ENCODE measurements around the gene KRTAP9-7. TPM values are rescaled to one million over a fixed set of nuclear protein-coding genes. Genes with fewer than 3 reads are reported as not detected.
"Not testable (repeated sequence)": the region's sequence is repeated elsewhere in the genome, so short reads cannot be mapped to it uniquely, and the experiment has no call there.

Gene KRTAP9-7
- total RNA-seq, 2 experiments from 2014 or later = not detected

DNA sequence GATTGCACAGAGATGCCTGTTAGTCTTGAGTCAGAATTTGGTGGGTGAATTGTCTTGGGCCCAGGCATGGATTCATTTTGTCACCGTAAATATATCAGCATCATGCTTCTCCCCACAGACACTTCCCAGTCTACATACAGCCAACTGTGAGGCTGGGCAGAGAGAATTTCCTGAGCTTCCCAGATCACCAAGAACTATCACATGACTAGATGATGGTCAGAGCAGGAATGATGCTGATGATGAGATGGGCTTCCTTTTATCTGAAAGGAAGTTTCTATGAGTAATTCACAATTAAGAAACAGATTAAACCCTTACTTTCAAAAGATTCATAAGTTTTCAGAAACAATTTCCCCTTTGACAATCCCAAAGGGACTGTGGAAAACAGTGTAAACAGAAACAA lies 20.6 kb upstream of the KRTAP9-7 start:
- no peaks in the 10 kb centered on the region for H3K4me1 Mint-ChIP-seq
- intact Hi-C loops (cut with DNase I, micrococcal nuclease) = no loop called here
- ATAC-seq = no peak
- H3K27me3 Mint-ChIP-seq = peaks cover 4% of the 10 kb centered on the region
- H3K36me3 Mint-ChIP-seq (ENCODE audit: low read depth) = no peaks in the 10 kb centered on the region
- no peak overlapping the region for H3K27ac Mint-ChIP-seq
- CTCF ChIA-PET = no interaction called here
- POLR2A ChIA-PET = no interaction called here
- no peak for DNase-seq
- H3K9me3 Mint-ChIP-seq (ENCODE audit: low read depth) = no peaks in the 10 kb centered on the region
- H3K4me3 Mint-ChIP-seq = no peak overlapping the region

DNA sequence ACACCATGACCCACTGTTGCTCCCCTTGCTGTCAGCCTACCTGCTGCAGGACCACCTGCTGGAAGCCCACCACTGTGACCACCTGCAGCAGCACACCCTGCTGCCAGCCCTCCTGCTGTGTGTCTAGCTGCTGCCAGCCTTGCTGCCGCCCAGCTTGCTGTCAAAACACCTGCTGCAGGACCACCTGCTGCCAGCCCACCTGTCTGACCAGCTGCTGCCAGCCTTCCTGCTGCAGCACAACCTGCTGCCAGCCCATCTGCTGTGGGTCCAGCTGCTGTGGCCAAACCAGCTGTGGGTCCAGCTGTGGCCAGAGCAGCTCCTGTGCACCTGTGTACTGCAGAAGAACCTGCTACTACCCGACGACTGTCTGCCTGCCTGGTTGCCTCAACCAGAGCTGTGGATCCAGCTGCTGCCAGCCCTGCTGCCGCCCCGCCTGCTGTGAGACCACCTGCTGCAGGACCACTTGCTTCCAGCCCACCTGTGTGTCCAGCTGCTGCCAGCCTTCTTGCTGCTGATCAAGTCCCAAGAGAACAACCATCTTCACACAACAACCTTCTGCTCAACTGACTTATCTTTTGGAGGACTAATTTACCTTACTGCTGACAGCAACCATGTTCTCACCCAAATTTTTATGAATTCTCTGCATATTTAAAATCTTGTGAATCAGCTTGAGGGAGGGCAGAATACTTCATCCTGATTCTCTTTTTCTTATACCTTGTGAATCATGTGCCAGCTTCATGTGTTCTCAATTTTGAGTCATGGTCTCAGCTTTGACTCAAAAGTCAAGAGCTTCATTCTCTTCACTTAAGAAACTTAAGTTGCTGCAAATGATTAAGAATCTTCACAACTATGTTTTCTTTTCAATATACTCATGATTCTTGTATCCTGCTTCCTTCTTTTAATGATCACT lies 19.9 kb upstream of the KRTAP9-7 start, which contains the start of gene KRTAP9-9:
KRTAP9-9 (plus strand) TSS at position 4 of the 910 bp plus-strand sequence.
- H3K4me3 Mint-ChIP-seq; CTCF ChIA-PET; H3K27me3 Mint-ChIP-seq; DNase-seq; ATAC-seq; H3K9me3 Mint-ChIP-seq (ENCODE audit: low read depth); H3K27ac Mint-ChIP-seq; POLR2A ChIA-PET; intact Hi-C loops (cut with DNase I, micrococcal nuclease); H3K4me1 Mint-ChIP-seq; H3K36me3 Mint-ChIP-seq (ENCODE audit: low read depth): not testable (repeated sequence)

DNA sequence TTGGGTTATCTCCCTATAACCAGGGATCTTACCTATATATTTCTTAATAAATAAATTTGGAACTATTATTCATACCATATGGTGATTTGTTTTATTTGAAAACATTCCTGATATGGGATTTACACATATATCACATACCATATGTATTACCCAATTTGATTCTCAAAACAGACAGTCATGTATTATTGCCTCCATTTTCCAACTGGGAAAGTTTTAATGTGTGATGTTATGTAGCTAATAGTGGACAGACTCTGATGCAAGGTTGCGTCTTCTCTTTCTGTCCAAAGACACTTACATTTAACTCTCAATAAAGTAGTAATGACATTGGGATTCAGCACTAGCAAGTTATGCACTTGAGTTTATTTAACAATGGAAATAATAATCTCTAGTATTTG lies 19.2 kb upstream of the KRTAP9-7 start:
- CTCF ChIA-PET = no interaction called here
- intact Hi-C loops (cut with DNase I, micrococcal nuclease) = no loop called here
- peaks cover 4% of the 10 kb centered on the region for H3K27me3 Mint-ChIP-seq

DNA sequence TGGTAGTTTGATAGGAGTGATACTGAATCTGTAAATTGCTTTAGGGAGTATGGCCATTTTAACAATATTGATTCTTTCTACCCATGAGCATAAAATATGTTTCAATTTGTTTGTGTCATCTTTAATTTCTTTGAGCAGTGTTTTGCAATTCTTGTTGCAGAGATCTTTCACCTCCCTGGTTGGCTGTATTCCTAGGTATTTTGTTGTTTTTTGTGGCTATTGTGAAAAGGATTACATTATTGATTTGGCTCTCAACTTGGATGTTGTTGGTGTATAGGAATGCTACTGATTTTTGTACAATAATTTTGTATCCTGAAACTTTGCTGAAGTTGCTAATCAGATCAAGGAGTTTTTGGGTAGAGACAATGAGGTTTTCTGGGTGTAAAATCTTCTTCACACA lies 17.1 kb upstream of the KRTAP9-7 start:
- H3K27ac Mint-ChIP-seq = no peak overlapping the region
- no peak for DNase-seq
- intact Hi-C loops (cut with DNase I, micrococcal nuclease) = no loop called here
- no peaks in the 10 kb centered on the region for H3K9me3 Mint-ChIP-seq (ENCODE audit: low read depth)
- ChIA-PET POLR2A (no interaction called here), CTCF (no interaction called here)
- no peak for ATAC-seq
- no peaks in the 10 kb centered on the region for H3K36me3 Mint-ChIP-seq (ENCODE audit: low read depth)
- H3K27me3 Mint-ChIP-seq = peaks cover 4% of the 10 kb centered on the region
- H3K4me3 Mint-ChIP-seq = no peak overlapping the region
- peaks cover 16% of the 10 kb centered on the region for H3K4me1 Mint-ChIP-seq

More for the DNA sequence above, 19.2 kb upstream of the KRTAP9-7 start:
- H3K9me3 Mint-ChIP-seq (ENCODE audit: low read depth) = no peaks in the 10 kb centered on the region
- DNase-seq (no peak), ATAC-seq (no peak)
- H3K27ac Mint-ChIP-seq = no peak overlapping the region
- POLR2A ChIA-PET = no interaction called here
- H3K4me1 Mint-ChIP-seq = peaks cover 13% of the 10 kb centered on the region
- H3K36me3 Mint-ChIP-seq (ENCODE audit: low read depth) = no peaks in the 10 kb centered on the region
- H3K4me3 Mint-ChIP-seq = no peak overlapping the region

DNA sequence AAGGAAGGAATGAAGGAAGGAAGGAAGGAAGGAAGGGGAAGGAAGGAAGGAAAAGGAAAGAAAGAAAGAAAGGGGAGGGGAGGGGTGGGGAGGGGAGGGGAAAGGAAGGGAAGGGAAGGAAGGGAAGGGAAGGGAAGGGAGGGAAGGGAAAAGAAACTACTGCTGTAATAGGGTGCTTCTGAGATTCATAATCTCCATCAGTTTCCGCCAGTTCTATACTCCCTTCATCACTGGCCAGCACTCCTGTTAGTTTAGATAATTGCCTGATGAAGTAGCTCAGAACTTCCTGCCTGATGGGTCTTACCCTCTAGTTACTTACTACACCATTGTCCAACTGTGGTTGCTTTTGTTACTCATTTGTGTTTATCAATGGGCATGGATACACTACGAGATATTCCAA lies 12.3 kb upstream of the KRTAP9-7 start:
- ChIA-PET POLR2A (no interaction called here), CTCF (no interaction called here)
- intact Hi-C loops (cut with DNase I, micrococcal nuclease) = no loop called here
- H3K4me3 Mint-ChIP-seq = no peak overlapping the region
- DNase-seq (no peak), ATAC-seq (no peak)
- H3K36me3 Mint-ChIP-seq (ENCODE audit: low read depth) = no peaks in the 10 kb centered on the region
- H3K27me3 Mint-ChIP-seq = no peaks in the 10 kb centered on the region
- no peak overlapping the region for H3K27ac Mint-ChIP-seq
- peaks cover 18% of the 10 kb centered on the region for H3K4me1 Mint-ChIP-seq
- H3K9me3 Mint-ChIP-seq (ENCODE audit: low read depth) = no peaks in the 10 kb centered on the region

DNA sequence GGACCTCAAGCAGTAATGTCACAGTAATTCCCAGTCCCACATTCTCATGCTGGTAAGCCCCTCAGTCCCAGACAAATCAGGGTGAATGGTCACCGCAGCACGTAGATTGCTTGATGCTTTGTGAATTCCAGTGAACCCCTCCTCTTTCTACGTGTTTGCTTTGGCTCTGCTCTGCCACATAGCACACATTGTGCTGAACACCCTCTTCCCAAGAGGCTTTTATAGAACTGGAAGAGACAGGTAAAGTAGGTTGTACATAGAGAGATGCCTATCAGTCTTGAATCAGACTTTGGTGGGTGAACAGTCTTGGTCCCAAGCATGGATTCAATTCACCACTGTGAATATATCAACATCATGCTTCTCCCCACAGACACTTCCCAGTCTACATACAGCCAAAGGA lies 10.9 kb upstream of the KRTAP9-7 start:
- Mint-ChIP-seq H3K4me1 (peaks cover 18% of the 10 kb centered on the region), H3K36me3 (ENCODE audit: low read depth) (no peaks in the 10 kb centered on the region), H3K27me3 (no peaks in the 10 kb centered on the region), H3K4me3 (no peak overlapping the region), H3K9me3 (ENCODE audit: low read depth) (no peaks in the 10 kb centered on the region), H3K27ac (no peak overlapping the region)
- POLR2A ChIA-PET = no interaction called here
- DNase-seq (no peak), ATAC-seq (no peak)
- intact Hi-C loops (cut with DNase I, micrococcal nuclease) = no loop called here
- CTCF ChIA-PET = no interaction called here

DNA sequence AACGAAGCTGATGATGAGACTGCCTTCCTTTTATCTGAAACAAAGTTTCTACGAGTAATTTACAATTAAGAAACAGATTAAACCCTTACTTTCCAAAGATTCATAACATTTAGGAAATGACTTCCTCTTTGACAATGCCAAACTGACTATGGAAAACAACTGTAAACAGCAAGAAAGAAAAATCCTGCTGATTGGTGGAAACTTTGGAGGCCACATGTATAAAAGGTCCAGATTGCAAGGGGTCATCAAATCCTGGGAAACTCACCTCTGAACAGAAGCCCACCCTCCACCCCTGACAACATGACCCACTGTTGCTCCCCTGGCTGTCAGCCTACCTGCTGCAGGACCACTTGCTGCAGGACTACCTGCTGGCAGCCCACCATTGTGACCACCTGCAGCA lies 10.4 kb upstream of the KRTAP9-7 start, which contains the start of gene KRTAP9-6:
KRTAP9-6 (plus strand) TSS at position 301 of the 400 bp plus-strand sequence; CDS start at position 301, 0 bp downstream.
- Mint-ChIP-seq H3K9me3 (ENCODE audit: low read depth) (no peaks in the 10 kb centered on the region), H3K4me3 (no peak within 1 kb of the TSS), H3K4me1 (peaks cover 18% of the 10 kb centered on the region), H3K27me3 (no peaks in the 10 kb centered on the region), H3K27ac (no peak within 1 kb of the TSS), H3K36me3 (ENCODE audit: low read depth) (no peaks in the 10 kb centered on the region)
- ATAC-seq (no peak), DNase-seq (no peak)
- ChIA-PET POLR2A (no interaction called here), CTCF (no interaction called here)
- intact Hi-C loops (cut with DNase I, micrococcal nuclease) = no loop called here

DNA sequence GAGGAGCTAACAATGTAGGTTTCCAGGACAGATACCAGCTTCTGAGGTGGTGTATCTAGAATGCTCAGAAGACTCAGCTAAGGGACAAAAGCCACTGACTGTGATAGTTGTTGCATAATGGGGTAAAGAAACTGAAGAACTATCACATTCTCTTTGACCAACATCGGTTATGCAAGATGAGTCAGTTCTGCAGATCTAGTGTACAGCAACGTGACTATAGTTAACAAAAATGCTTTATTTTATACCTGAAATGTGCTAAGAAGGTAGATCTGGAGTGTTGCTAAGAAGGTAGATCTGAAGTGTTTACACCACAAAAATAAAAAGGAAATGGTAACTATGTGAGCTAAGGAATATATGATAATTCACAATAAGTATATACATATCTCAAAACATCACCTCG lies 7.8 kb upstream of the KRTAP9-7 start:
- ATAC-seq = no peak
- no peak for DNase-seq
- Mint-ChIP-seq H3K4me1 (peaks cover 3% of the 10 kb centered on the region), H3K9me3 (ENCODE audit: low read depth) (no peaks in the 10 kb centered on the region), H3K4me3 (no peak overlapping the region), H3K27me3 (no peaks in the 10 kb centered on the region), H3K27ac (no peak overlapping the region), H3K36me3 (ENCODE audit: low read depth) (no peaks in the 10 kb centered on the region)
- ChIA-PET CTCF (no interaction called here), POLR2A (no interaction called here)
- intact Hi-C loops (cut with DNase I, micrococcal nuclease) = no loop called here

DNA sequence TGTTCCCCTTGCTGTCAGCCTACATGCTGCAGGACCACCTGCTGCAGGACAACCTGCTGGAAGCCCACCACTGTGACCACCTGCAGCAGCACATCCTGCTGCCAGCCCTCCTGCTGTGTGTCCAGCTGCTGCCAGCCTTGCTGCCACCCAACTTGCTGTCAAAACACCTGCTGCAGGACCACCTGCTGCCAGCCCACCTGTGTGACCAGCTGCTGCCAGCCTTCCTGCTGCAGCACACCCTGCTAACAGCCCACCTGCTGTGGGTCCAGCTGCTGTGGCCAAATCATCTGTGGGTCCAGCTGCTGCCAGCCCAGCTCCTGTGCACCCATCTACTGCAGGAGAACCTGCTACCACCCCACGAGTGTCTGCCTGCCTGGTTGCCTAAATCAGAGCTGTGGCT lies 4.2 kb upstream of the KRTAP9-7 start:
- CTCF ChIA-PET; H3K4me1 Mint-ChIP-seq; intact Hi-C loops (cut with DNase I, micrococcal nuclease); DNase-seq; H3K27ac Mint-ChIP-seq; H3K4me3 Mint-ChIP-seq; ATAC-seq; H3K36me3 Mint-ChIP-seq (ENCODE audit: low read depth); H3K27me3 Mint-ChIP-seq; POLR2A ChIA-PET; H3K9me3 Mint-ChIP-seq (ENCODE audit: low read depth): not testable (repeated sequence)

DNA sequence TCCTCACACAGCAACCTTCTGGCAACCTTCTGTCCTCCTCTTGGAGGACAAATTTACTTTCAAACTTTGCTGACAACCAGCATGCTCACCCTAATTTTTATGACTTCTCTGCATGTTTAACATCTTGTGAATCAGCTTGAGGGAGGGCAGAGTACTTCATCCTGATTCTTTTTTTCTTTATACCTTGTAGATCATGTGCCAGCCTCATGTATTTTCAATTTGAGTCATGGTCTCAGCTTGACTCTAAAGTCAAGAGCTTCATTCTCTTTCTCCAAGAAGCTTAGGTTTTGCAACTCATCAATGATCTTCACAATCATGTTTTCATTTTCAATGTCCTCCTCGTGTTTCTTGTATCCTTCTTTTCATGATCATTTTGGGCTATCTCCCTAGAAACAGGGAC lies 3.6 kb upstream of the KRTAP9-7 start:
- no peak for ATAC-seq
- Mint-ChIP-seq H3K4me1 (no peaks in the 10 kb centered on the region), H3K9me3 (ENCODE audit: low read depth) (no peaks in the 10 kb centered on the region), H3K36me3 (ENCODE audit: low read depth) (no peaks in the 10 kb centered on the region), H3K4me3 (no peak overlapping the region), H3K27ac (no peak overlapping the region), H3K27me3 (peaks cover 7% of the 10 kb centered on the region)
- DNase-seq = no peak
- ChIA-PET POLR2A (no interaction called here), CTCF (no interaction called here)
- intact Hi-C loops (cut with DNase I, micrococcal nuclease) = no loop called here

DNA sequence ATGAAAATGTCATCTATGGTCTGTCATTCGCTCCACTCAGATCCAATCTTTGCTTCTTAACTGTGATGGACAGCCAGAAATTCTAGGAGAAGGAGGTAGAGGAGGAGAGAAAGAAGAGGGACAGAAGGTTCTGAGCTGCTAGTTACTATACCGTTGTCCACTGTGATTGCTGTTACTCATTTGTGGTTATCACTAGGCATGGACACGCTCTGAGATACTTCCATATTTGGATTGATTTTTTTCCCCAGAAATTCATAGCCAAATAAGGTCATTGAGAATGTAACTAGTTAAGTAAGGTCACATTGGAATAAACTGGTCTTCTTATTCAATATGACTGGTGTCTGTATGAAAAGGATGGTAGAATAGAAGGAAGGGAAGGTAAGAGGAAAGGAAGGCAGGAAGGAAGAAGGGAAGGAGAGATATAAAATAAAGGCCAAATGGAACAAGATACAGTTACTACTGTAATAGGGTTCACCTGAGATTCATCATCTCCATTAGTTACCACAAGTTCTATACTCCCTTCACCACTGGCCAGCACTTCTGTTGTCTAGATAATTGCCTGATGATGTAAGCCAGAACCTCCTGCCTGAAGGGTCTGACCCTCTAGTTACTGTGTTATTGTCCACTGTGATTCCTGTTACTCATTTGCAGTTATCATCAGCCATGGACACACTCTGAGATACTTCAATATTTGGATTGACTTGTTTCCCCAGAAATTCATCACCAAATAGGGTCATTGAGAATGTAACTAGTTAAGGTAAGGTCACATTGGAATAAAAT lies 2.9 kb downstream of the KRTAP9-7 start:
- POLR2A ChIA-PET = no interaction called here
- H3K27ac Mint-ChIP-seq = no peak overlapping the region
- intact Hi-C loops (cut with DNase I, micrococcal nuclease) = no loop called here
- no peak for DNase-seq
- no peak overlapping the region for H3K4me3 Mint-ChIP-seq
- ATAC-seq = no peak
- CTCF ChIA-PET = no interaction called here
- no peaks in the 10 kb centered on the region for H3K4me1 Mint-ChIP-seq
- peaks cover 8% of the 10 kb centered on the region for H3K27me3 Mint-ChIP-seq
- H3K9me3 Mint-ChIP-seq (ENCODE audit: low read depth) = no peaks in the 10 kb centered on the region
- H3K36me3 Mint-ChIP-seq (ENCODE audit: low read depth) = no peaks in the 10 kb centered on the region

DNA sequence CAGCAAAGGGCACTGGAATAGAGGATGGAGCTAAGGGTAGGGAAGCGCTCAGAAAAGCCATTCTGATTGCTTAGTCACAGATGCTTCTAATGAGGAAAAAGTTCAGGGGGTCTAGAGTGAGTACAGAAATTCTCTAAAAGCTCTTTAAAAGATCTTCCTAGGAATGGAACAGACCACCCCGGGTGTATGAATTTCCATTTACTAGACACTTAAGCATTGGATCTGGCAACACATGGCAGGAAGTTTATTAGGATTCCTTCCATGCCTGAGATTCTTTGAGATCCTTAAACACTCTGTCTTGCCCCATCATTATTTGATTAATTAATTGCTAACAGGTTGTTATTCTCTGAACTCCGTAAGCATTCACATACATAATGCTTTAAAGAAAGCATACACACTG lies 8.5 kb downstream of the KRTAP9-7 start:
- POLR2A ChIA-PET = interaction anchor here (0.7 kb wide), 1 partner anchor 74 kb away, joined by 4 read pairs; no protein-coding TSS in a partner anchor
- CTCF ChIA-PET = no interaction called here
- intact Hi-C loops (cut with DNase I, micrococcal nuclease) = no loop called here
- peaks cover 14% of the 10 kb centered on the region for H3K4me1 Mint-ChIP-seq
- ATAC-seq (no peak), DNase-seq (no peak)
- H3K9me3 Mint-ChIP-seq (ENCODE audit: low read depth) = no peaks in the 10 kb centered on the region
- no peak overlapping the region for H3K27ac Mint-ChIP-seq
- H3K27me3 Mint-ChIP-seq = no peaks in the 10 kb centered on the region
- no peak overlapping the region for H3K4me3 Mint-ChIP-seq
- no peaks in the 10 kb centered on the region for H3K36me3 Mint-ChIP-seq (ENCODE audit: low read depth)

All from activated CD4-positive, alpha-beta T cell treated with anti-CD3 and anti-CD28 coated beads for 36 hours (primary cell).